H1 (cell line): ENCODE results near the gene OSBPL9. TPM values are rescaled to one million over a fixed set of nuclear protein-coding genes. Genes with fewer than 3 reads are reported as not detected.

Source experiments
- BACH1 ChIP-seq: IDR thresholded peaks from 2 replicates; pipeline ENCODE4 v1.6.1; 2012; ENCODE audit warnings: low read length, improper control_type of control experiment
- E2F6 ChIP-seq: IDR thresholded peaks from 2 replicates; pipeline ENCODE4 v1.6.1; 2012; ENCODE audit warnings: inconsistent platforms
- FOSL1 ChIP-seq: IDR thresholded peaks from 2 replicates; pipeline ENCODE4 v1.6.1; 2011; ENCODE audit warnings: mild to moderate bottlenecking, low read depth, low read length, moderate library complexity; ENCODE audit not compliant: insufficient read depth
- HDAC2 ChIP-seq, 2 experiments: fragments of 300-600 bp in 1 of 2; sonication (generic) in 1 of 2; IDR thresholded peaks; 2 replicates each; pipeline ENCODE4 v1.6.1; 2011 to 2012; ENCODE audit warnings: low read depth in 2 of 2, low read length in 2 of 2, mild to moderate bottlenecking in 2 of 2, moderate library complexity in 2 of 2, borderline replicate concordance in 1 of 2, inconsistent platforms in 1 of 2
- NANOG ChIP-seq: IDR thresholded peaks from 2 replicates; pipeline ENCODE4 v1.6.1; 2011; ENCODE audit warnings: low read length, low read depth, mild to moderate bottlenecking, inconsistent platforms; ENCODE audit not compliant: insufficient read depth, poor library complexity, severe bottlenecking
- RNF2 ChIP-seq: fragments of 200-900, 300-1000 bp; sonication (generic); IDR thresholded peaks from 2 replicates; pipeline ENCODE4 v1.7.1; 2016; ENCODE audit warnings: borderline replicate concordance, low read depth, mild to moderate bottlenecking, antibody characterized with exemption, low read length; ENCODE audit not compliant: poor library complexity, severe bottlenecking; ENCODE audit errors: missing control alignments
- SIRT6 ChIP-seq: IDR thresholded peaks from one replicate; pipeline ENCODE4 v1.7.1; 2012; ENCODE audit warnings: low read length, inconsistent platforms
- polyA plus RNA-seq, 7 experiments: library from polyadenylated mRNA; depleted of rRNA in 3 of 7; stranded (reverse) in 5 of 7; unstranded in 2 of 7; fragments of >200 nt in 5 of 7; fragments of 200-250 nt in 2 of 7; gene quantifications; 1 replicate in 5 of 7; 2 replicates in 1 of 7; 4 replicates in 1 of 7; pipeline versions ENCODE4 v1.2.1 to v1.2.3, GENCODE V29; 2011 to 2013; ENCODE audit warnings: missing spikeins in 2 of 7, mixed read lengths in 2 of 7
- total RNA-seq: library from RNA; stranded (reverse); fragmentation: NEBNext Ultra II Directional; extraction: Animal tissue kit (Norgen Biotek cat#: 25700); gene quantifications from 2 replicates; pipeline ENCODE4 v1.2.1, GENCODE V29; 2021
- TF ChIP-seq, protein P1 (sequence below): fragments of 300-600 bp; sonication (generic); IDR thresholded peaks from 2 replicates; pipeline ENCODE4 v1.7.1; 2012; ENCODE audit warnings: low read length, moderate library complexity, mild to moderate bottlenecking, inconsistent platforms; ENCODE audit not compliant: insufficient replicate concordance

Gene OSBPL9
- total and polyA plus RNA-seq, 2 of the 8 experiments (the other 6 are each of a cell fraction or from before 2014, with no cell fraction given), result 58.2 to 71.6 TPM

- TF ChIP-seq, protein P1, sequence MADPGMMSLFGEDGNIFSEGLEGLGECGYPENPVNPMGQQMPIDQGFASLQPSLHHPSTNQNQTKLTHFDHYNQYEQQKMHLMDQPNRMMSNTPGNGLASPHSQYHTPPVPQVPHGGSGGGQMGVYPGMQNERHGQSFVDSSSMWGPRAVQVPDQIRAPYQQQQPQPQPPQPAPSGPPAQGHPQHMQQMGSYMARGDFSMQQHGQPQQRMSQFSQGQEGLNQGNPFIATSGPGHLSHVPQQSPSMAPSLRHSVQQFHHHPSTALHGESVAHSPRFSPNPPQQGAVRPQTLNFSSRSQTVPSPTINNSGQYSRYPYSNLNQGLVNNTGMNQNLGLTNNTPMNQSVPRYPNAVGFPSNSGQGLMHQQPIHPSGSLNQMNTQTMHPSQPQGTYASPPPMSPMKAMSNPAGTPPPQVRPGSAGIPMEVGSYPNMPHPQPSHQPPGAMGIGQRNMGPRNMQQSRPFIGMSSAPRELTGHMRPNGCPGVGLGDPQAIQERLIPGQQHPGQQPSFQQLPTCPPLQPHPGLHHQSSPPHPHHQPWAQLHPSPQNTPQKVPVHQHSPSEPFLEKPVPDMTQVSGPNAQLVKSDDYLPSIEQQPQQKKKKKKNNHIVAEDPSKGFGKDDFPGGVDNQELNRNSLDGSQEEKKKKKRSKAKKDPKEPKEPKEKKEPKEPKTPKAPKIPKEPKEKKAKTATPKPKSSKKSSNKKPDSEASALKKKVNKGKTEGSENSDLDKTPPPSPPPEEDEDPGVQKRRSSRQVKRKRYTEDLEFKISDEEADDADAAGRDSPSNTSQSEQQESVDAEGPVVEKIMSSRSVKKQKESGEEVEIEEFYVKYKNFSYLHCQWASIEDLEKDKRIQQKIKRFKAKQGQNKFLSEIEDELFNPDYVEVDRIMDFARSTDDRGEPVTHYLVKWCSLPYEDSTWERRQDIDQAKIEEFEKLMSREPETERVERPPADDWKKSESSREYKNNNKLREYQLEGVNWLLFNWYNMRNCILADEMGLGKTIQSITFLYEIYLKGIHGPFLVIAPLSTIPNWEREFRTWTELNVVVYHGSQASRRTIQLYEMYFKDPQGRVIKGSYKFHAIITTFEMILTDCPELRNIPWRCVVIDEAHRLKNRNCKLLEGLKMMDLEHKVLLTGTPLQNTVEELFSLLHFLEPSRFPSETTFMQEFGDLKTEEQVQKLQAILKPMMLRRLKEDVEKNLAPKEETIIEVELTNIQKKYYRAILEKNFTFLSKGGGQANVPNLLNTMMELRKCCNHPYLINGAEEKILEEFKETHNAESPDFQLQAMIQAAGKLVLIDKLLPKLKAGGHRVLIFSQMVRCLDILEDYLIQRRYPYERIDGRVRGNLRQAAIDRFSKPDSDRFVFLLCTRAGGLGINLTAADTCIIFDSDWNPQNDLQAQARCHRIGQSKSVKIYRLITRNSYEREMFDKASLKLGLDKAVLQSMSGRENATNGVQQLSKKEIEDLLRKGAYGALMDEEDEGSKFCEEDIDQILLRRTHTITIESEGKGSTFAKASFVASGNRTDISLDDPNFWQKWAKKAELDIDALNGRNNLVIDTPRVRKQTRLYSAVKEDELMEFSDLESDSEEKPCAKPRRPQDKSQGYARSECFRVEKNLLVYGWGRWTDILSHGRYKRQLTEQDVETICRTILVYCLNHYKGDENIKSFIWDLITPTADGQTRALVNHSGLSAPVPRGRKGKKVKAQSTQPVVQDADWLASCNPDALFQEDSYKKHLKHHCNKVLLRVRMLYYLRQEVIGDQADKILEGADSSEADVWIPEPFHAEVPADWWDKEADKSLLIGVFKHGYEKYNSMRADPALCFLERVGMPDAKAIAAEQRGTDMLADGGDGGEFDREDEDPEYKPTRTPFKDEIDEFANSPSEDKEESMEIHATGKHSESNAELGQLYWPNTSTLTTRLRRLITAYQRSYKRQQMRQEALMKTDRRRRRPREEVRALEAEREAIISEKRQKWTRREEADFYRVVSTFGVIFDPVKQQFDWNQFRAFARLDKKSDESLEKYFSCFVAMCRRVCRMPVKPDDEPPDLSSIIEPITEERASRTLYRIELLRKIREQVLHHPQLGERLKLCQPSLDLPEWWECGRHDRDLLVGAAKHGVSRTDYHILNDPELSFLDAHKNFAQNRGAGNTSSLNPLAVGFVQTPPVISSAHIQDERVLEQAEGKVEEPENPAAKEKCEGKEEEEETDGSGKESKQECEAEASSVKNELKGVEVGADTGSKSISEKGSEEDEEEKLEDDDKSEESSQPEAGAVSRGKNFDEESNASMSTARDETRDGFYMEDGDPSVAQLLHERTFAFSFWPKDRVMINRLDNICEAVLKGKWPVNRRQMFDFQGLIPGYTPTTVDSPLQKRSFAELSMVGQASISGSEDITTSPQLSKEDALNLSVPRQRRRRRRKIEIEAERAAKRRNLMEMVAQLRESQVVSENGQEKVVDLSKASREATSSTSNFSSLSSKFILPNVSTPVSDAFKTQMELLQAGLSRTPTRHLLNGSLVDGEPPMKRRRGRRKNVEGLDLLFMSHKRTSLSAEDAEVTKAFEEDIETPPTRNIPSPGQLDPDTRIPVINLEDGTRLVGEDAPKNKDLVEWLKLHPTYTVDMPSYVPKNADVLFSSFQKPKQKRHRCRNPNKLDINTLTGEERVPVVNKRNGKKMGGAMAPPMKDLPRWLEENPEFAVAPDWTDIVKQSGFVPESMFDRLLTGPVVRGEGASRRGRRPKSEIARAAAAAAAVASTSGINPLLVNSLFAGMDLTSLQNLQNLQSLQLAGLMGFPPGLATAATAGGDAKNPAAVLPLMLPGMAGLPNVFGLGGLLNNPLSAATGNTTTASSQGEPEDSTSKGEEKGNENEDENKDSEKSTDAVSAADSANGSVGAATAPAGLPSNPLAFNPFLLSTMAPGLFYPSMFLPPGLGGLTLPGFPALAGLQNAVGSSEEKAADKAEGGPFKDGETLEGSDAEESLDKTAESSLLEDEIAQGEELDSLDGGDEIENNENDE, result no peak
- TF ChIP-seq NANOG, result no peak
- no peak for TF ChIP-seq SIRT6
- TF ChIP-seq HDAC2 (IDR thresholded peaks at IDR 0.05; ENCODE audit: borderline replicate concordance in 1 of 2, low read depth in 2 of 2, low read length in 2 of 2), result no peak
- TF ChIP-seq RNF2, result no peak
- TF ChIP-seq BACH1, result no peak
- TF ChIP-seq E2F6, result no peak
- TF ChIP-seq FOSL1, result no peak
These were observed 46.2 kb downstream of the OSBPL9 start (continued) for GRCh38 chr1:51663105-51663504.
